IMR-90 (cell line): ENCODE data around the gene MTERF1.

Experiments used
- CEBPB ChIP-seq: IDR thresholded peaks from 2 replicates; pipeline ENCODE4 v1.6.1; 2012; ENCODE audit warnings: low read depth, low read length, improper control_type of control experiment
- FOS ChIP-seq: fragments of 150-350 bp; IDR thresholded peaks from 2 replicates; pipeline ENCODE4 v1.6.1; 2016; ENCODE audit warnings: low read depth, low read length
- MAZ ChIP-seq: IDR thresholded peaks from 2 replicates; pipeline ENCODE4 v1.6.1; 2012; ENCODE audit warnings: low read depth, mild to moderate bottlenecking, low read length, improper control_type of control experiment, moderate library complexity, borderline replicate concordance
- POLR2A ChIP-seq: IDR thresholded peaks from 2 replicates; pipeline ENCODE4 v1.6.1; 2012; ENCODE audit warnings: mild to moderate bottlenecking, low read depth, low read length
- TF ChIP-seq, protein P1 (sequence below): conservative IDR thresholded peaks from 2 replicates; pipeline ENCODE4 v1.5.1; 2012; ENCODE audit warnings: mild to moderate bottlenecking, low read depth, low read length, improper control_type of control experiment
- TF ChIP-seq, protein P2 (sequence below): fragments of 150-350 bp; IDR thresholded peaks from 2 replicates; pipeline ENCODE4 v1.6.1; 2017; ENCODE audit warnings: mild to moderate bottlenecking, antibody characterized with exemption, low read length, low read depth
- TF ChIP-seq, protein P3 (sequence below): fragments of 150-350 bp; IDR thresholded peaks from 2 replicates; pipeline ENCODE4 v1.6.1; 2016; ENCODE audit warnings: low read depth, mild to moderate bottlenecking, low read length, moderate library complexity, borderline replicate concordance

DNA sequence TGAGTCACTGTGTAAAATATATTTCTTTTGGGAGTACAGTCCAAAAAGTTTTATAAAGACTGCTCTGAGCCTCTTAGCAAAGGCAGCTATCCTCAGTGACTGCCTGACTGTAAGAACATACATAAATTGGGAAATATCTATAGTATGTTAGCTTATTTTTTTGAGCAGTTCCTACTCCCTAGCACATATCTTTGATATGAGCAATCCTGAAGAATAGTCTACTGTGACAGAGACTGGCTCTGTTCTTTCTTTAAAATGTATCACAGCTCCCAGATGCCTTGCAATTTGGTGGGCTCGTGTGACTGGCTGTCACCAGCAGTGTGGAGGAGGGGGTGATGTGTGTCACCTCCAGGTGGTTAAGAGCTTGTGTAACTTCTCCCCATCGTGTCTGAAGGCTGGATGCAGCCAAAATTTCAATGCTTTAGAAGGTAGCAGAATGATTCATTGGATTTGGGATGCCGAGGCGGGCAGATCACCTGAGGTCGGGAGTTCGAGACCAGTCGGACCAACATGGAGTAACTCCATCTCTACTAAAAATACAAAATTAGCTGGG lies 47.9 kb downstream of the MTERF1 start:
- TF ChIP-seq, protein P1, sequence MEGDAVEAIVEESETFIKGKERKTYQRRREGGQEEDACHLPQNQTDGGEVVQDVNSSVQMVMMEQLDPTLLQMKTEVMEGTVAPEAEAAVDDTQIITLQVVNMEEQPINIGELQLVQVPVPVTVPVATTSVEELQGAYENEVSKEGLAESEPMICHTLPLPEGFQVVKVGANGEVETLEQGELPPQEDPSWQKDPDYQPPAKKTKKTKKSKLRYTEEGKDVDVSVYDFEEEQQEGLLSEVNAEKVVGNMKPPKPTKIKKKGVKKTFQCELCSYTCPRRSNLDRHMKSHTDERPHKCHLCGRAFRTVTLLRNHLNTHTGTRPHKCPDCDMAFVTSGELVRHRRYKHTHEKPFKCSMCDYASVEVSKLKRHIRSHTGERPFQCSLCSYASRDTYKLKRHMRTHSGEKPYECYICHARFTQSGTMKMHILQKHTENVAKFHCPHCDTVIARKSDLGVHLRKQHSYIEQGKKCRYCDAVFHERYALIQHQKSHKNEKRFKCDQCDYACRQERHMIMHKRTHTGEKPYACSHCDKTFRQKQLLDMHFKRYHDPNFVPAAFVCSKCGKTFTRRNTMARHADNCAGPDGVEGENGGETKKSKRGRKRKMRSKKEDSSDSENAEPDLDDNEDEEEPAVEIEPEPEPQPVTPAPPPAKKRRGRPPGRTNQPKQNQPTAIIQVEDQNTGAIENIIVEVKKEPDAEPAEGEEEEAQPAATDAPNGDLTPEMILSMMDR: no peak
- TF ChIP-seq, protein P2, sequence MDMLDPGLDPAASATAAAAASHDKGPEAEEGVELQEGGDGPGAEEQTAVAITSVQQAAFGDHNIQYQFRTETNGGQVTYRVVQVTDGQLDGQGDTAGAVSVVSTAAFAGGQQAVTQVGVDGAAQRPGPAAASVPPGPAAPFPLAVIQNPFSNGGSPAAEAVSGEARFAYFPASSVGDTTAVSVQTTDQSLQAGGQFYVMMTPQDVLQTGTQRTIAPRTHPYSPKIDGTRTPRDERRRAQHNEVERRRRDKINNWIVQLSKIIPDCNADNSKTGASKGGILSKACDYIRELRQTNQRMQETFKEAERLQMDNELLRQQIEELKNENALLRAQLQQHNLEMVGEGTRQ: no peak
- TF ChIP-seq POLR2A (no peak), MAZ (no peak), FOS (no peak), CEBPB (no peak)
- TF ChIP-seq, protein P3, sequence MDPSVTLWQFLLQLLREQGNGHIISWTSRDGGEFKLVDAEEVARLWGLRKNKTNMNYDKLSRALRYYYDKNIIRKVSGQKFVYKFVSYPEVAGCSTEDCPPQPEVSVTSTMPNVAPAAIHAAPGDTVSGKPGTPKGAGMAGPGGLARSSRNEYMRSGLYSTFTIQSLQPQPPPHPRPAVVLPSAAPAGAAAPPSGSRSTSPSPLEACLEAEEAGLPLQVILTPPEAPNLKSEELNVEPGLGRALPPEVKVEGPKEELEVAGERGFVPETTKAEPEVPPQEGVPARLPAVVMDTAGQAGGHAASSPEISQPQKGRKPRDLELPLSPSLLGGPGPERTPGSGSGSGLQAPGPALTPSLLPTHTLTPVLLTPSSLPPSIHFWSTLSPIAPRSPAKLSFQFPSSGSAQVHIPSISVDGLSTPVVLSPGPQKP: no peak
